ENCODE results near the gene SCN4A.
"Not testable (repeated sequence)": the region's sequence is repeated elsewhere in the genome, so short reads cannot be mapped to it uniquely, and the experiment has no call there.

SCN4A gene

DNA sequence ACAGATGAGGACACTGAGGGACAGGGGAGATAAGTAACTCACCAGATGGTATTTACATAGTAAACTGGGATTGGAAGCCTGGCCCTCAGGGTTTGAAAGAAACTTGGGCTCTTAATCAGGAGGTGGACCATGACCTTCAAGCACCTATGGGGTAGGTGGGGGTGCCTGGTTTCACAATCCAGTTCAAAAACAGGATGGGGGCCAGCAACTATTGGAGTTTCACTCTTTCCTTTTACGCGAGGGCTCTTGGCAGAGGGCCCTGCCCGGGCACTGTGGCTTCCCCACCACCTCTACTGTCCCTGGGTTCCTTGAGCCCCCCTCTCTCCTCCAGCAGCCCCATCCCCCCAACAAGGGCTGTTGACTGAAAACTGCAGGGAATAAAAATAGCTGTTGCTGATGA is 14.1 kb upstream of the SCN4A start:
- TF ChIP-seq, protein P1, sequence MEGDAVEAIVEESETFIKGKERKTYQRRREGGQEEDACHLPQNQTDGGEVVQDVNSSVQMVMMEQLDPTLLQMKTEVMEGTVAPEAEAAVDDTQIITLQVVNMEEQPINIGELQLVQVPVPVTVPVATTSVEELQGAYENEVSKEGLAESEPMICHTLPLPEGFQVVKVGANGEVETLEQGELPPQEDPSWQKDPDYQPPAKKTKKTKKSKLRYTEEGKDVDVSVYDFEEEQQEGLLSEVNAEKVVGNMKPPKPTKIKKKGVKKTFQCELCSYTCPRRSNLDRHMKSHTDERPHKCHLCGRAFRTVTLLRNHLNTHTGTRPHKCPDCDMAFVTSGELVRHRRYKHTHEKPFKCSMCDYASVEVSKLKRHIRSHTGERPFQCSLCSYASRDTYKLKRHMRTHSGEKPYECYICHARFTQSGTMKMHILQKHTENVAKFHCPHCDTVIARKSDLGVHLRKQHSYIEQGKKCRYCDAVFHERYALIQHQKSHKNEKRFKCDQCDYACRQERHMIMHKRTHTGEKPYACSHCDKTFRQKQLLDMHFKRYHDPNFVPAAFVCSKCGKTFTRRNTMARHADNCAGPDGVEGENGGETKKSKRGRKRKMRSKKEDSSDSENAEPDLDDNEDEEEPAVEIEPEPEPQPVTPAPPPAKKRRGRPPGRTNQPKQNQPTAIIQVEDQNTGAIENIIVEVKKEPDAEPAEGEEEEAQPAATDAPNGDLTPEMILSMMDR (IDR thresholded peaks at IDR 0.05; ENCODE audit: low read depth, low read length): no peak
- no peak overlapping the region for H3K4me3 ChIP-seq (ENCODE audit: low read depth, low read length)

DNA sequence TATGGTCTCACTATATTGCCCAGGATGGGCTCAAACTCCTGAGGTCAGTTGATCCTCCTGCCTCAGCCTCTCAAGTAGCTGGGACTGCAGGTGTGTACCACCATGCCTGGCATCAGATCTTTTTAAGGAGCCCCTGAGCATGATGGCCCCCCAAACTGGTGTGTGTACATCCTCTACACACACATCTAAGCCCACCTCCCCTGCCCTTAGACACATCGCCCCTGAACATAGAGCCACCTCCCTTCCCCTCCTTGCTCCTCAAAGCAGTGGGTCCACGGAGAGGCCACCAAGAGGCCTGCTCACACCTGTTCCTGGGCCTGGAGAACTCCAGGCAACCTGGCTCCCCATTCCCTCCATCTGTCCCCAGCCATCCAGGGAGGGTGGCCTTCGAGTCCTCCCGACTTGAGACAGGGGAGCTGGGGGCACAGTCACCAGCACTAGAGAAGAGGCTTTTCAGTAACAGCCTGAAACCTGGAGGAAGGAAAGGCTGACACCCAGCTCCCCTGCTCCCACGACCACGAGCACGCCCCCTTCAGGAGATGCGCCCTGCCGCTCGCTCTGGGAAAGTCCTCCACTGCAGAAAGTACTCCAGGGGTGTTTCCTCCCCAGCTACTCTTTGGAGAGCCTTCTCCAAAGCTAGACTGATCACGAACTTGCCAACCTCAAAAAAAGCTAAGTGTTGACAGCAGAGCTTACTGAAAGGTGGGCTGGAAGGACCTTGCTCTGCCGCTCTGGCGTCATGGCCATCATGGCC is 12.8 kb upstream of the SCN4A start:
- H3K4me3 ChIP-seq (ENCODE audit: low read depth, low read length): no peak overlapping the region
- TF ChIP-seq, protein P1 (IDR thresholded peaks at IDR 0.05; ENCODE audit: low read depth, low read length): no peak

DNA sequence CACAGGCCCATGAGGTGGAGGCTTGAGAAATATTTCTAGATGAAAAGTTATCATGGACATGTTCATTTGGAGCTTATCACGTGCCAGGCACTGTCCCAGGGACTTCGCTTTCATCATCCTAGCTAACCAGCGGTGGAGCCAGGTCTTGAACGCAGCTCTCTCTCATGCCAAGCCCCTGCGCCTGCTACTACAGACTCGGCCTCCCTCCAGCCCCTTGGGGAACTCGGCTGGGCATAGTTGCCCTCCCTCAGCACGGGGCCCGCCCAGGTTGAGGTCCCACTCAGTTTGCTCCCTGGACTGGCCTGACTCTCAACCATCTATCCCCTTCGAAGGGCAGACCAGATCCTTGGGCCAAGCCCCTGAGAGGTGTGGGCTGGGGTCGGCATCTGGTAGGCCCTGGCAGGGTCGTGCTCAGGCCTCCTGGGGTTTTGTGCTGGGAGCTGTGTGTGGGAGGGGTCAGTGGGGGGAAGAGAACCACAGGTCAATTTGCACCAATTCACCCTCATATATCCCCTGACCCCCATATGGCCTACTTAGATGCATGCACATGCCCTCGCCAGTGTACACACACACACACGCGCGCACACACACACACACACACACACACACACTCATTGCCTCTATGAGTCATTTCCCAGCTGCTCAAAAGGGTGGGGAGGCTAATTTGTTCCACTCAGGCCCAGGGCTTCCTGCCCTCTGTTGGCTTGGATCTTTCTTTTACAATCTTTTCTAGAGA is 12.1 kb upstream of the SCN4A start:
- no peak overlapping the region for H3K4me3 ChIP-seq (ENCODE audit: low read depth, low read length)
- TF ChIP-seq, protein P1 (IDR thresholded peaks at IDR 0.05; ENCODE audit: low read depth, low read length): no peak

DNA sequence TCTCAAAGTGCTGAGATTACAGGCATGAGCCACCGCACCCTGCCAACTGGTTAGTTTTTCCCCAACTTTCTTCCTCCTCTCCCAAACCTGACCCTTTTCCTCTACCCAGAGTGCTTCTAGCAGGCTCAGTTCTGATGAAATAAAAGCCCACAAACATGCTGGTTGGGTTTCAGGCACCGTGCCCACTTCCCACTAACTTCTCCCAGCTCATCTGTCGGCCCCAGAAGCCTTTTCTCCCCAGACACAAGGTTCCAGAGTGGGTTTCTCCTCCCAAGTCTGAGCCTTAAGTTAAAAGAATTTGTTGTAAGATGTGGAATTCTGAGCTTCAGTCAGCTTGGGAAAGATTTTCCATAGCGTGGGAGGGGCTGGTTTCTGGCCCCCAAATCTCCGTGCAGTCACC is 11.5 kb upstream of the SCN4A start:
- TF ChIP-seq, protein P1 (IDR thresholded peaks at IDR 0.05; ENCODE audit: low read depth, low read length): no peak
- H3K4me3 ChIP-seq (ENCODE audit: low read depth, low read length): no peak overlapping the region

DNA sequence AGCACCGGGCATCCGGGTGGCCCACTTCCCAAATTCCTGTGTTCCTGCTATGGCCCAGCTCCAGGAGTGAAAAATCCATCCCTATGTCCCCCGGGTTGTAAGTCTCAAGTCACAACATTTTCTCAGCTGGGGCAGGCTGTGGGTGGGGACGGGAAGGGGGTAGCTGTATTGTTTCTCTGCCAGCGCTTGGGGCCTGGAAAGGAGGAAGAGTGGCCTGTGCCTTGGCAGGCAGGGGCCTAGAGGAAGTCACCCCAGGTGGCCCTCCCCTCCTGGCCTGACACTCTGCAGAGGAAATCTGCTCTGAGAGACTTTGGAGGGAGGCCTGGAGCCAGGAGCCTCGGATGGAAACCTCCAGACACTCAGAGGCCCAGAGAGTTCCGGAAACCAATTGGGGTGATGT is 10.6 kb upstream of the SCN4A start:
- no peak overlapping the region for H3K4me3 ChIP-seq (ENCODE audit: low read depth, low read length)
- TF ChIP-seq, protein P1 (IDR thresholded peaks at IDR 0.05; ENCODE audit: low read depth, low read length): no peak

DNA sequence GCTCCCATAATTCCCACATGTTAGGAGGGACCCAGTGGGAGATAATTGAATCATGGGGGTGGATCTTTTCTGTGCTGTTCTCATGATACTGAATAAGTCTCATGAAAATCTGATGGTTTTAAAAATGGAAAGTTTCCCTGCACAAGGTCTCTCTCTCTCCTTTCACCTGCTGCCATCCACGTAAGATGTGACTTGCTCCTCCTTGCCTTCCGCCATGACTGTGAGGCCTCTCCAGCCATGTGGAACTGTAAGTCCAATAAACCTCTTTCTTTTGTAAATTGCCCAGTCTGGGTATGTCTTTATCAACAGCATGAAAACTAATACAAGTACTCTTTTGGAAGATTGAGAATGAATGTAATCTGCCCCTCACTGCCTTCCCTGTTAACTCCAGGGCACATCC is 9.9 kb upstream of the SCN4A start:
- not testable (repeated sequence) for H3K4me3 ChIP-seq (ENCODE audit: low read depth, low read length)

DNA sequence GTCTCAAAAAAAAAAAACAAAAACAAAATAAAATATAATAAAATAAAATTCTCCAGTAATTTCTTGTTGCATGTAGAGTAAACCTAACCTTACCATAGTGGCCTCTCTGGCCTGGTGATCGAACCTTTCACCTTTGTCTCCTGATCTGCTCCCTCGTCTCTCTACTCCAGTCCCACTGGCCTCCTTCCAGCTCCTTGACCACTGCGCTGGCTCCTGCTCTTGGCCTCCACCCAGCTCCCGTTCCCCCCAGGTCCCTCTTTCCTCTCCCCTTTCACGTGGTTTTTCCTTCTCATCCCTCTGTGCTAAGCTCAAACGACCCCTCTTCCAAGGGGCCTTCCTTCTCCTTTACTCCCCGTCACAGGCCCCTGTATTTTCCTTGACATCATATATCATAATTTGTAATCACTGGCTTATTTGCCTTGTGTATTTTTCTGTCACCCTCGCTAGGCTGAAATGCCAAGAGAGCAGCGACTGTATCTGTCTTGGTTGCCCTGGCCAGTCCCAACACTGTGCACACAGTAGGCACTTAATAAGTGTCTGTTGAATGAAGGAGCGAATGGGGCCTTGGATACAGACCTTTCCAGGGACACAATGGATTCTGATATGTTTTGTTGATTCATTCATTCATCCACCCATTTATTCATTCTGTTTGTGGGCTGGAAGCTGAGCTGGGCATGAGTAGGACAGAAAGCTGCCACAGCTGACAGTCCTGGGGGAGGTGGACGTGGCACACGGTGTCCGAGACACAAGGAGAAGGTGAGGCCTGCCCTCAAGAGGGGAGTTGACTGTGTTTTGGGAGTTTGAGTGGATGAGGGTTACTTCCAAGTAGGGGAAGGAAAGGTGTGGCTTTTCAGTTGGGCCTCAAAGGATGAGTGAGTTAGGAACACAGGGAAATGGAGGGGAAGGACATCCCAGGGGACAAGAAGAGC is 5.8 kb upstream of the SCN4A start:
- H3K4me3 ChIP-seq (ENCODE audit: low read depth, low read length): no peak overlapping the region
- TF ChIP-seq, protein P1 (IDR thresholded peaks at IDR 0.05; ENCODE audit: low read depth, low read length): no peak
